GM23338 (cell line): Measurements from ENCODE around the gene CDC42BPB.

Source experiments
- CTCF ChIP-seq, 2 experiments: fragments of 200-600 bp in 1 of 2; sonication (generic) in 1 of 2; conservative IDR thresholded peaks; 2 replicates each; pipeline versions ENCODE4 v1.5.1 to v1.6.1; 2016 to 2017; ENCODE audit warnings: antibody characterized with exemption in 2 of 2, low read depth in 2 of 2, mild to moderate bottlenecking in 2 of 2, moderate library complexity in 1 of 2
- EZH2 ChIP-seq: fragments of 200-600 bp; sonication (generic); IDR thresholded peaks from one replicate; pipeline ENCODE4 v1.8.0; 2017; ENCODE audit warnings: antibody characterized with exemption, mild to moderate bottlenecking, low read depth; ENCODE audit not compliant: unreplicated experiment

DNA sequence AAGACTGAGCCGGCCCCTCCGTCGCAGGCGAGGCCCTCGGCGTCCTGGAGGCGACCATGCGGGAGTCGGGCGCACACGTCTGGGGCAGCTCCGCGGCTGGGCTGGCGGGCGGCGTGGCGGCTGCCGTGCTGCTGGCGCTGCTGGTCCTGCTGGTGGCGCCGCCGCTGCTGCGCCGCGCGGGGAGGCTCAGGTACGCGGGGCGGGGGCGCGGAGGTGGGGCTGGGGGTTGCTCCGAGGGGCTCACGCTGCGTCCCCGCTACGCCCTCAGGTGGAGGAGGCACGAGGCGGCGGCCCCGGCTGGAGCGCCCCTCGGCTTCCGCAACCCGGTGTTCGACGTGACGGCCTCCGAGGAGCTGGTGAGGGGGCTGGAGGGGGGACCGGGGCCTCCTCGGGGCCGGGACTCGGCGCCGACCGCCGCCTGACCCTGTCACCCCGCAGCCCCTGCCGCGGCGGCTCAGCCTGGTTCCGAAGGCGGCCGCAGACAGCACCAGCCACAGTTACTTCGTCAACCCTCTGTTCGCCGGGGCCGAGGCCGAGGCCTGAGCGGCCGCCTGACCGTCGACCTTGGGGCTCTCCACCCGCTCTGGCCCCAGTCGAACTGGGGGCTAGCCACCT is 127.1 kb downstream of the CDC42BPB start:
- TF ChIP-seq EZH2 (no peak), CTCF (conservative IDR thresholded peaks at IDR 0.05; ENCODE audit: low read depth in 2 of 2) (peak in 1 of 2 experiments; percentile 42; a peak in 2 of 4 replicates)
